H1 (cell line): Measurements from ENCODE around the gene A2ML1. TPM values are rescaled to one million over a fixed set of nuclear protein-coding genes. Genes with fewer than 3 reads are reported as not detected.

ENCODE experiments used
- CTCF ChIA-PET: fragments of 300-600 bp; sonication (Branson Sonifier 250); formaldehyde crosslinking; loops from one replicate; lab custom pipeline; 2021; ENCODE audit not compliant: partially characterized antibody; lab: Charles Lee
- POLR2A ChIA-PET: fragments of 300-600 bp; sonication (Branson Sonifier 250); formaldehyde crosslinking; loops from one replicate; lab custom pipeline; 2021; ENCODE audit warnings: inconsistent platforms; ENCODE audit not compliant: partially characterized antibody; lab: Charles Lee
- DNase-seq, 2 experiments: peaks; one replicate each; pipeline versions ENCODE4 v3.0.0 to v3.0.0-alpha.2; 2010 to 2022; ENCODE audit warnings: low spot score in 2 of 2, low read depth in 1 of 2, mixed read lengths in 1 of 2
- FAIRE-seq: peaks from 2 replicates; lab custom pipeline; 2011; peaks lifted over from hg19 to GRCh38; lab: Jason Lieb, UNC
- H2AFZ ChIP-seq: 2 replicates; pipeline ENCODE4 v1.8.1; 2012; ENCODE audit warnings: low read length, inconsistent platforms
- H2AK5ac ChIP-seq: 2 replicates; pipeline ENCODE4 v1.6.1; 2013; ENCODE audit warnings: low read depth, low read length
- H2BK120ac ChIP-seq: replicated peaks from 2 replicates; pipeline ENCODE3; 2013; ENCODE audit warnings: low read depth, low read length, inconsistent platforms
- H2BK12ac ChIP-seq: 2 replicates; pipeline ENCODE4 v1.6.1; 2013; ENCODE audit warnings: low read depth, low read length
- H2BK15ac ChIP-seq: 2 replicates; pipeline ENCODE4 v1.6.1; 2013; ENCODE audit warnings: low read length
- H2BK20ac ChIP-seq: 2 replicates; pipeline ENCODE4 v1.6.1; 2013; ENCODE audit warnings: low read length
- H2BK5ac ChIP-seq: 2 replicates; pipeline ENCODE4 v1.6.1; 2013; ENCODE audit warnings: low read depth, low read length
- H3K14ac ChIP-seq: 2 replicates; pipeline ENCODE4 v1.6.1; 2013; ENCODE audit warnings: inconsistent platforms; ENCODE audit not compliant: insufficient read length
- H3K18ac ChIP-seq: 2 replicates; pipeline ENCODE4 v1.6.1; 2013; ENCODE audit warnings: low read length; ENCODE audit errors: extremely low read depth
- H3K23ac ChIP-seq: 2 replicates; pipeline ENCODE4 v1.6.1; 2013; ENCODE audit warnings: inconsistent platforms; ENCODE audit not compliant: insufficient read length
- H3K23me2 ChIP-seq: 2 replicates; pipeline ENCODE4 v1.6.1; 2013; ENCODE audit warnings: low read depth, low read length
- H3K27ac ChIP-seq: 2 replicates; pipeline ENCODE4 v1.6.1; 2011; ENCODE audit warnings: low read depth, low read length, inconsistent platforms
- H3K27me3 ChIP-seq, 4 experiments: replicated peaks in 1 of 4; 1 replicate in 1 of 4; 2 replicates in 3 of 4; pipeline versions ENCODE4 v1.6.1 to v1.8.1; 2011 to 2013; ENCODE audit warnings: low read length in 3 of 4, mild to moderate bottlenecking in 3 of 4, inconsistent platforms in 2 of 4, mixed read lengths in 2 of 4, moderate library complexity in 1 of 4; ENCODE audit not compliant: control insufficient read depth in 3 of 4, insufficient read depth in 3 of 4; ENCODE audit errors: extremely low read depth in 1 of 4
- H3K36me3 ChIP-seq, 4 experiments: 2 replicates each; pipeline versions ENCODE4 v1.6.1 to v1.8.1; 2011 to 2013; ENCODE audit warnings: mild to moderate bottlenecking in 4 of 4, low read length in 3 of 4, moderate library complexity in 2 of 4, control low read depth in 1 of 4, inconsistent platforms in 1 of 4; ENCODE audit not compliant: insufficient read depth in 4 of 4, control insufficient read depth in 2 of 4
- H3K4ac ChIP-seq: replicated peaks from 2 replicates; pipeline ENCODE3; 2013; ENCODE audit warnings: low read length, low read depth, mixed read lengths, inconsistent platforms; ENCODE audit not compliant: insufficient read length
- H3K4me1 ChIP-seq, 4 experiments: replicated peaks in 1 of 4; 1 replicate in 1 of 4; 2 replicates in 3 of 4; pipeline versions ENCODE4 v1.6.1 to v1.8.1; 2011 to 2013; ENCODE audit warnings: low read length in 3 of 4, inconsistent platforms in 2 of 4, mixed read lengths in 1 of 4; ENCODE audit not compliant: insufficient read depth in 4 of 4, control insufficient read depth in 3 of 4
- H3K4me2 ChIP-seq, 2 experiments: 2 replicates each; pipeline versions ENCODE4 v1.6.1 to v1.8.1; 2011 to 2013; ENCODE audit warnings: low read depth in 2 of 2, low read length in 2 of 2, control low read depth in 1 of 2, inconsistent platforms in 1 of 2, mild to moderate bottlenecking in 1 of 2; ENCODE audit not compliant: insufficient read depth in 1 of 2
- H3K4me3 ChIP-seq, 4 experiments: fragments of 200-600, 300-600 bp in 1 of 4; sonication (generic), shearing (Covaris generic), sonication (Bioruptor Twin) in 1 of 4; 2 replicates each; pipeline versions ENCODE4 v1.5.1 to v1.8.1; 2011 to 2016; ENCODE audit warnings: low read length in 4 of 4, low read depth in 3 of 4, control low read depth in 2 of 4, inconsistent platforms in 2 of 4, mild to moderate bottlenecking in 2 of 4, mixed read lengths in 1 of 4, moderate library complexity in 1 of 4; ENCODE audit not compliant: insufficient read depth in 2 of 4; ENCODE audit errors: extremely low read depth in 1 of 4
- H3K56ac ChIP-seq: replicated peaks from 2 replicates; pipeline ENCODE3; 2013; ENCODE audit warnings: low read depth, mild to moderate bottlenecking, mixed read lengths, low read length, inconsistent platforms; ENCODE audit not compliant: insufficient read length
- H3K79me1 ChIP-seq: 2 replicates; pipeline ENCODE4 v1.6.1; 2013; ENCODE audit warnings: low read depth, low read length, control low read depth
- H3K79me2 ChIP-seq, 2 experiments: 2 replicates each; pipeline versions ENCODE4 v1.6.1 to v1.8.1; 2012 to 2013; ENCODE audit warnings: low read length in 2 of 2, mild to moderate bottlenecking in 2 of 2, inconsistent platforms in 1 of 2; ENCODE audit not compliant: insufficient read depth in 2 of 2, control insufficient read depth in 1 of 2
- H3K9ac ChIP-seq, 4 experiments: replicated peaks in 1 of 4; 1 replicate in 1 of 4; 2 replicates in 3 of 4; pipeline versions ENCODE4 v1.6.1 to v1.8.1; 2011 to 2013; ENCODE audit warnings: low read depth in 3 of 4, low read length in 3 of 4, control low read depth in 2 of 4, mild to moderate bottlenecking in 2 of 4, moderate library complexity in 2 of 4, inconsistent platforms in 1 of 4; ENCODE audit errors: extremely low read depth in 1 of 4
- H3K9me3 ChIP-seq, 2 experiments: 2 replicates each; pipeline versions ENCODE4 v1.6.1 to v1.8.1; 2012 to 2013; ENCODE audit warnings: mild to moderate bottlenecking in 2 of 2, moderate library complexity in 2 of 2, control low read depth in 1 of 2, inconsistent platforms in 1 of 2, low read depth in 1 of 2, low read length in 1 of 2, mixed read lengths in 1 of 2; ENCODE audit not compliant: insufficient read depth in 2 of 2
- H4K20me1 ChIP-seq, 2 experiments: replicated peaks in 1 of 2; 2 replicates each; pipeline versions ENCODE3 to v1.8.1; 2011 to 2013; ENCODE audit warnings: inconsistent platforms in 2 of 2, low read length in 2 of 2, mild to moderate bottlenecking in 1 of 2; ENCODE audit not compliant: insufficient read depth in 2 of 2, control insufficient read depth in 1 of 2
- H4K5ac ChIP-seq: 2 replicates; pipeline ENCODE4 v1.6.1; 2013; ENCODE audit warnings: low read length, low read depth, mixed read lengths, inconsistent platforms; ENCODE audit not compliant: insufficient read length
- H4K8ac ChIP-seq: 2 replicates; pipeline ENCODE4 v1.8.0; 2013; ENCODE audit warnings: mild to moderate bottlenecking, moderate library complexity, low read length, inconsistent platforms; ENCODE audit not compliant: insufficient read depth; ENCODE audit errors: extremely low read depth
- H4K91ac ChIP-seq: replicated peaks from 2 replicates; pipeline ENCODE3; 2013; ENCODE audit warnings: low read length, mixed read lengths, inconsistent platforms; ENCODE audit not compliant: insufficient read length
- MAFK ChIP-seq: IDR thresholded peaks from 2 replicates; pipeline ENCODE4 v1.6.1; 2012; ENCODE audit warnings: low read depth, mild to moderate bottlenecking, improper control_type of control experiment, low read length
- NRF1 ChIP-seq: IDR thresholded peaks from 2 replicates; pipeline ENCODE4 v1.6.1; 2011; ENCODE audit warnings: mild to moderate bottlenecking, low read depth, low read length, improper control_type of control experiment
- RAD21 ChIP-seq, 2 experiments: IDR thresholded peaks in 1 of 2; conservative IDR thresholded peaks in 1 of 2; 2 replicates each; pipeline ENCODE4 v1.6.1; 2011; ENCODE audit warnings: low read depth in 2 of 2, low read length in 2 of 2, improper control_type of control experiment in 1 of 2, inconsistent platforms in 1 of 2, mild to moderate bottlenecking in 1 of 2, moderate library complexity in 1 of 2
- RNF2 ChIP-seq: fragments of 200-900, 300-1000 bp; sonication (generic); IDR thresholded peaks from 2 replicates; pipeline ENCODE4 v1.7.1; 2016; ENCODE audit warnings: borderline replicate concordance, low read depth, mild to moderate bottlenecking, antibody characterized with exemption, low read length; ENCODE audit not compliant: poor library complexity, severe bottlenecking; ENCODE audit errors: missing control alignments
- RXRA ChIP-seq: IDR thresholded peaks from 2 replicates; pipeline ENCODE4 v1.6.1; 2011; ENCODE audit warnings: low read depth, mild to moderate bottlenecking, low read length, moderate library complexity; ENCODE audit not compliant: insufficient read depth
- SIN3A ChIP-seq, 2 experiments: IDR thresholded peaks in 1 of 2; conservative IDR thresholded peaks in 1 of 2; 2 replicates each; pipeline ENCODE4 v1.6.1; 2011 to 2012; ENCODE audit warnings: low read length in 2 of 2, improper control_type of control experiment in 1 of 2, low read depth in 1 of 2, mild to moderate bottlenecking in 1 of 2
- TAF1 ChIP-seq: IDR thresholded peaks from 2 replicates; pipeline ENCODE4 v1.6.1; 2011; ENCODE audit warnings: mild to moderate bottlenecking, low read depth, low read length
- TCF12 ChIP-seq: IDR thresholded peaks from 2 replicates; pipeline ENCODE4 v1.6.1; 2011; ENCODE audit warnings: low read depth, mild to moderate bottlenecking, low read length
- ZNF274 ChIP-seq: IDR thresholded peaks from 2 replicates; pipeline ENCODE4 v1.7.0; 2012; ENCODE audit warnings: low read length, borderline replicate concordance; ENCODE audit errors: extremely low read depth
- WGBS, 2 experiments: shearing (Covaris generic) in 1 of 2; methylation state at CpG; one replicate each; pipeline versions ENCODE4 v1.1.6 to v1.1.7; 2013 to 2015; ENCODE audit warnings: low lambda C conversion rate in 2 of 2, mixed read lengths in 2 of 2, inconsistent platforms in 1 of 2, low coverage in 1 of 2, missing lambda C conversion rate in 1 of 2; ENCODE audit not compliant: insufficient replicate concordance in 2 of 2, insufficient coverage in 1 of 2, insufficient read length in 1 of 2; ENCODE audit errors: extremely low coverage in 1 of 2, missing lambda C conversion rate in 1 of 2; 5-methylcytosine and 5-hydroxymethylcytosine counted together
- polyA plus RNA-seq, 7 experiments: library from polyadenylated mRNA; depleted of rRNA in 3 of 7; stranded (reverse) in 5 of 7; unstranded in 2 of 7; fragments of >200 nt in 5 of 7; fragments of 200-250 nt in 2 of 7; gene quantifications; 1 replicate in 5 of 7; 2 replicates in 1 of 7; 4 replicates in 1 of 7; pipeline versions ENCODE4 v1.2.1 to v1.2.3, GENCODE V29; 2011 to 2013; ENCODE audit warnings: missing spikeins in 2 of 7, mixed read lengths in 2 of 7
- total RNA-seq: library from RNA; stranded (reverse); fragmentation: NEBNext Ultra II Directional; extraction: Animal tissue kit (Norgen Biotek cat#: 25700); gene quantifications from 2 replicates; pipeline ENCODE4 v1.2.1, GENCODE V29; 2021

The A2ML1 gene
- total and polyA plus RNA-seq, 2 of the 8 experiments (the other 6 are each of a cell fraction or from before 2014, with no cell fraction given): 10.2 to 10.3 TPM

- Histone ChIP-seq H3K14ac (no peak overlapping the region), H3K18ac (peak overlapping the region; percentile 99), H2AFZ (no peak overlapping the region), H3K4me1 (peaks cover 1 to 21% (median 10%) of the 10 kb centered on the region in 4 experiments; a peak in 5 of 7 replicates), H3K23me2 (no peaks in the 10 kb centered on the region), H3K27ac (peak overlapping the region; percentile 75; the same call in 1 of the 2 replicates), H2BK12ac (0 out of 2 replicates have a peak overlapping the region, but pooled peaks have one; percentile 96), H4K91ac (peak overlapping the region; percentile 94), H3K27me3 (no peaks in the 10 kb centered on the region), H3K79me1 (no peaks in the 10 kb centered on the region), H2BK120ac (peak overlapping the region; percentile 81), H2BK20ac (peak overlapping the region; percentile 97), H3K4ac (peak overlapping the region; percentile 97), H3K4me2 (peak overlapping the region; percentile 15 to 65; a peak in 3 of 4 replicates), H2BK5ac (peak overlapping the region; percentile 99), H2AK5ac (peak overlapping the region; percentile 90; the same call in 1 of the 2 replicates), H4K20me1 (no peaks in the 10 kb centered on the region), H2BK15ac (0 out of 2 replicates have a peak overlapping the region, but pooled peaks have one; percentile 61), H4K5ac (peak overlapping the region; percentile 81), H3K36me3 (0 out of 8 replicates have a peak, but pooled peaks cover 0 to 3% (median 0%) of the 10 kb centered on the region in 4 experiments), H3K79me2 (no peaks in the 10 kb centered on the region), H3K4me3 (peak overlapping the region in 1 of 4 experiments; percentile 4; a peak in 1 of 8 replicates), H3K9ac (peak overlapping the region in 1 of 4 experiments; percentile 37; a peak in 2 of 7 replicates), H4K8ac (no peak overlapping the region), H3K56ac (peak overlapping the region; percentile 95), H3K9me3 (no peaks in the 10 kb centered on the region), H3K23ac (no peak overlapping the region)
- ChIA-PET POLR2A (interaction anchor here (0.8 to 3.3 kb wide), 7 partner anchors 9 to 98 kb away, joined by 3 to 19 read pairs (median 7); partner anchors contain the start of gene A2ML1), CTCF (interaction anchor here (1.3 to 2.1 kb wide), 5 partner anchors 10 to 132 kb away, joined by 3 to 8 read pairs (median 3); no protein-coding TSS in a partner anchor)
- WGBS, 2 experiments: 67% methylated on average over 5 of the region's 5 CpGs; no CpG with 5 or more reads in 1 of the 2 experiments
- DNase-seq (no peak), FAIRE-seq (peak; percentile 74)
- no peak for TF ChIP-seq TCF12
- TF ChIP-seq MAFK: no peak
- no peak for TF ChIP-seq NRF1
- TF ChIP-seq SIN3A (conservative IDR thresholded peaks at IDR 0.05 in 1 of 2, IDR thresholded peaks at IDR 0.05 in 1 of 2; ENCODE audit: low read depth in 1 of 2, low read length in 2 of 2): no peak
- TF ChIP-seq ZNF274: no peak
- no peak for TF ChIP-seq RAD21 (IDR thresholded peaks at IDR 0.05 in 1 of 2, conservative IDR thresholded peaks at IDR 0.05 in 1 of 2; ENCODE audit: low read depth in 2 of 2, low read length in 2 of 2)
- TF ChIP-seq RXRA: no peak
- TF ChIP-seq TAF1: no peak
- no peak for TF ChIP-seq RNF2
Measured at GRCh38 chr12:8813572-8814357, 8.7 kb upstream of the A2ML1 start.
